H1 (cell line): ENCODE results near the gene BCAS1. TPM values are rescaled to one million over a fixed set of nuclear protein-coding genes. Genes with fewer than 3 reads are reported as not detected.

ENCODE experiments used
- CTCF ChIA-PET: fragments of 300-600 bp; sonication (Branson Sonifier 250); formaldehyde crosslinking; loops from one replicate; lab custom pipeline; 2021; ENCODE audit not compliant: partially characterized antibody; lab: Charles Lee
- POLR2A ChIA-PET: fragments of 300-600 bp; sonication (Branson Sonifier 250); formaldehyde crosslinking; loops from one replicate; lab custom pipeline; 2021; ENCODE audit warnings: inconsistent platforms; ENCODE audit not compliant: partially characterized antibody; lab: Charles Lee
- DNase-seq, 2 experiments: peaks; one replicate each; pipeline versions ENCODE4 v3.0.0 to v3.0.0-alpha.2; 2010 to 2022; ENCODE audit warnings: low spot score in 2 of 2, low read depth in 1 of 2, mixed read lengths in 1 of 2
- FAIRE-seq: peaks from 2 replicates; lab custom pipeline; 2011; peaks lifted over from hg19 to GRCh38; lab: Jason Lieb, UNC
- H2AFZ ChIP-seq: 2 replicates; pipeline ENCODE4 v1.8.1; 2012; ENCODE audit warnings: low read length, inconsistent platforms
- H2AK5ac ChIP-seq: 2 replicates; pipeline ENCODE4 v1.6.1; 2013; ENCODE audit warnings: low read depth, low read length
- H2BK120ac ChIP-seq: replicated peaks from 2 replicates; pipeline ENCODE3; 2013; ENCODE audit warnings: low read depth, low read length, inconsistent platforms
- H2BK12ac ChIP-seq: 2 replicates; pipeline ENCODE4 v1.6.1; 2013; ENCODE audit warnings: low read depth, low read length
- H2BK15ac ChIP-seq: 2 replicates; pipeline ENCODE4 v1.6.1; 2013; ENCODE audit warnings: low read length
- H2BK20ac ChIP-seq: 2 replicates; pipeline ENCODE4 v1.6.1; 2013; ENCODE audit warnings: low read length
- H2BK5ac ChIP-seq: 2 replicates; pipeline ENCODE4 v1.6.1; 2013; ENCODE audit warnings: low read depth, low read length
- H3K14ac ChIP-seq: 2 replicates; pipeline ENCODE4 v1.6.1; 2013; ENCODE audit warnings: inconsistent platforms; ENCODE audit not compliant: insufficient read length
- H3K18ac ChIP-seq: 2 replicates; pipeline ENCODE4 v1.6.1; 2013; ENCODE audit warnings: low read length; ENCODE audit errors: extremely low read depth
- H3K23ac ChIP-seq: 2 replicates; pipeline ENCODE4 v1.6.1; 2013; ENCODE audit warnings: inconsistent platforms; ENCODE audit not compliant: insufficient read length
- H3K23me2 ChIP-seq: 2 replicates; pipeline ENCODE4 v1.6.1; 2013; ENCODE audit warnings: low read depth, low read length
- H3K27ac ChIP-seq: 2 replicates; pipeline ENCODE4 v1.6.1; 2011; ENCODE audit warnings: low read depth, low read length, inconsistent platforms
- H3K27me3 ChIP-seq, 4 experiments: replicated peaks in 1 of 4; 1 replicate in 1 of 4; 2 replicates in 3 of 4; pipeline versions ENCODE4 v1.6.1 to v1.8.1; 2011 to 2013; ENCODE audit warnings: low read length in 3 of 4, mild to moderate bottlenecking in 3 of 4, inconsistent platforms in 2 of 4, mixed read lengths in 2 of 4, moderate library complexity in 1 of 4; ENCODE audit not compliant: control insufficient read depth in 3 of 4, insufficient read depth in 3 of 4; ENCODE audit errors: extremely low read depth in 1 of 4
- H3K36me3 ChIP-seq, 4 experiments: 2 replicates each; pipeline versions ENCODE4 v1.6.1 to v1.8.1; 2011 to 2013; ENCODE audit warnings: mild to moderate bottlenecking in 4 of 4, low read length in 3 of 4, moderate library complexity in 2 of 4, control low read depth in 1 of 4, inconsistent platforms in 1 of 4; ENCODE audit not compliant: insufficient read depth in 4 of 4, control insufficient read depth in 2 of 4
- H3K4ac ChIP-seq: replicated peaks from 2 replicates; pipeline ENCODE3; 2013; ENCODE audit warnings: low read length, low read depth, mixed read lengths, inconsistent platforms; ENCODE audit not compliant: insufficient read length
- H3K4me1 ChIP-seq, 4 experiments: replicated peaks in 1 of 4; 1 replicate in 1 of 4; 2 replicates in 3 of 4; pipeline versions ENCODE4 v1.6.1 to v1.8.1; 2011 to 2013; ENCODE audit warnings: low read length in 3 of 4, inconsistent platforms in 2 of 4, mixed read lengths in 1 of 4; ENCODE audit not compliant: insufficient read depth in 4 of 4, control insufficient read depth in 3 of 4
- H3K4me2 ChIP-seq, 2 experiments: 2 replicates each; pipeline versions ENCODE4 v1.6.1 to v1.8.1; 2011 to 2013; ENCODE audit warnings: low read depth in 2 of 2, low read length in 2 of 2, control low read depth in 1 of 2, inconsistent platforms in 1 of 2, mild to moderate bottlenecking in 1 of 2; ENCODE audit not compliant: insufficient read depth in 1 of 2
- H3K4me3 ChIP-seq, 4 experiments: fragments of 200-600, 300-600 bp in 1 of 4; sonication (generic), shearing (Covaris generic), sonication (Bioruptor Twin) in 1 of 4; 2 replicates each; pipeline versions ENCODE4 v1.5.1 to v1.8.1; 2011 to 2016; ENCODE audit warnings: low read length in 4 of 4, low read depth in 3 of 4, control low read depth in 2 of 4, inconsistent platforms in 2 of 4, mild to moderate bottlenecking in 2 of 4, mixed read lengths in 1 of 4, moderate library complexity in 1 of 4; ENCODE audit not compliant: insufficient read depth in 2 of 4; ENCODE audit errors: extremely low read depth in 1 of 4
- H3K56ac ChIP-seq: replicated peaks from 2 replicates; pipeline ENCODE3; 2013; ENCODE audit warnings: low read depth, mild to moderate bottlenecking, mixed read lengths, low read length, inconsistent platforms; ENCODE audit not compliant: insufficient read length
- H3K79me1 ChIP-seq: 2 replicates; pipeline ENCODE4 v1.6.1; 2013; ENCODE audit warnings: low read depth, low read length, control low read depth
- H3K79me2 ChIP-seq, 2 experiments: 2 replicates each; pipeline versions ENCODE4 v1.6.1 to v1.8.1; 2012 to 2013; ENCODE audit warnings: low read length in 2 of 2, mild to moderate bottlenecking in 2 of 2, inconsistent platforms in 1 of 2; ENCODE audit not compliant: insufficient read depth in 2 of 2, control insufficient read depth in 1 of 2
- H3K9ac ChIP-seq, 4 experiments: replicated peaks in 1 of 4; 1 replicate in 1 of 4; 2 replicates in 3 of 4; pipeline versions ENCODE4 v1.6.1 to v1.8.1; 2011 to 2013; ENCODE audit warnings: low read depth in 3 of 4, low read length in 3 of 4, control low read depth in 2 of 4, mild to moderate bottlenecking in 2 of 4, moderate library complexity in 2 of 4, inconsistent platforms in 1 of 4; ENCODE audit errors: extremely low read depth in 1 of 4
- H3K9me3 ChIP-seq, 2 experiments: 2 replicates each; pipeline versions ENCODE4 v1.6.1 to v1.8.1; 2012 to 2013; ENCODE audit warnings: mild to moderate bottlenecking in 2 of 2, moderate library complexity in 2 of 2, control low read depth in 1 of 2, inconsistent platforms in 1 of 2, low read depth in 1 of 2, low read length in 1 of 2, mixed read lengths in 1 of 2; ENCODE audit not compliant: insufficient read depth in 2 of 2
- H4K20me1 ChIP-seq, 2 experiments: replicated peaks in 1 of 2; 2 replicates each; pipeline versions ENCODE3 to v1.8.1; 2011 to 2013; ENCODE audit warnings: inconsistent platforms in 2 of 2, low read length in 2 of 2, mild to moderate bottlenecking in 1 of 2; ENCODE audit not compliant: insufficient read depth in 2 of 2, control insufficient read depth in 1 of 2
- H4K5ac ChIP-seq: 2 replicates; pipeline ENCODE4 v1.6.1; 2013; ENCODE audit warnings: low read length, low read depth, mixed read lengths, inconsistent platforms; ENCODE audit not compliant: insufficient read length
- H4K8ac ChIP-seq: 2 replicates; pipeline ENCODE4 v1.8.0; 2013; ENCODE audit warnings: mild to moderate bottlenecking, moderate library complexity, low read length, inconsistent platforms; ENCODE audit not compliant: insufficient read depth; ENCODE audit errors: extremely low read depth
- H4K91ac ChIP-seq: replicated peaks from 2 replicates; pipeline ENCODE3; 2013; ENCODE audit warnings: low read length, mixed read lengths, inconsistent platforms; ENCODE audit not compliant: insufficient read length
- BRCA1 ChIP-seq: IDR thresholded peaks from 2 replicates; pipeline ENCODE4 v1.6.1; 2012; ENCODE audit warnings: low read depth, low read length, improper control_type of control experiment
- GTF2F1 ChIP-seq: IDR thresholded peaks from 2 replicates; pipeline ENCODE4 v1.6.1; 2012; ENCODE audit warnings: low read depth, low read length, improper control_type of control experiment, borderline replicate concordance
- HDAC2 ChIP-seq, 2 experiments: fragments of 300-600 bp in 1 of 2; sonication (generic) in 1 of 2; IDR thresholded peaks; 2 replicates each; pipeline ENCODE4 v1.6.1; 2011 to 2012; ENCODE audit warnings: low read depth in 2 of 2, low read length in 2 of 2, mild to moderate bottlenecking in 2 of 2, moderate library complexity in 2 of 2, borderline replicate concordance in 1 of 2, inconsistent platforms in 1 of 2
- RBBP5 ChIP-seq: IDR thresholded peaks from 2 replicates; pipeline ENCODE4 v1.7.1; 2012; ENCODE audit warnings: low read depth, mild to moderate bottlenecking, inconsistent platforms, low read length, moderate library complexity, borderline replicate concordance
- SIN3A ChIP-seq, 2 experiments: IDR thresholded peaks in 1 of 2; conservative IDR thresholded peaks in 1 of 2; 2 replicates each; pipeline ENCODE4 v1.6.1; 2011 to 2012; ENCODE audit warnings: low read length in 2 of 2, improper control_type of control experiment in 1 of 2, low read depth in 1 of 2, mild to moderate bottlenecking in 1 of 2
- SP2 ChIP-seq: IDR thresholded peaks from 2 replicates; pipeline ENCODE4 v1.6.1; 2012; ENCODE audit warnings: mild to moderate bottlenecking, low read length, inconsistent platforms
- TEAD4 ChIP-seq: IDR thresholded peaks from 2 replicates; pipeline ENCODE4 v1.6.1; 2012; ENCODE audit warnings: low read depth, low read length, inconsistent platforms, mixed read lengths
- ZNF274 ChIP-seq: IDR thresholded peaks from 2 replicates; pipeline ENCODE4 v1.7.0; 2012; ENCODE audit warnings: low read length, borderline replicate concordance; ENCODE audit errors: extremely low read depth
- WGBS, 2 experiments: shearing (Covaris generic) in 1 of 2; methylation state at CpG; one replicate each; pipeline versions ENCODE4 v1.1.6 to v1.1.7; 2013 to 2015; ENCODE audit warnings: low lambda C conversion rate in 2 of 2, mixed read lengths in 2 of 2, inconsistent platforms in 1 of 2, low coverage in 1 of 2, missing lambda C conversion rate in 1 of 2; ENCODE audit not compliant: insufficient replicate concordance in 2 of 2, insufficient coverage in 1 of 2, insufficient read length in 1 of 2; ENCODE audit errors: extremely low coverage in 1 of 2, missing lambda C conversion rate in 1 of 2; 5-methylcytosine and 5-hydroxymethylcytosine counted together
- polyA plus RNA-seq, 7 experiments: library from polyadenylated mRNA; depleted of rRNA in 3 of 7; stranded (reverse) in 5 of 7; unstranded in 2 of 7; fragments of >200 nt in 5 of 7; fragments of 200-250 nt in 2 of 7; gene quantifications; 1 replicate in 5 of 7; 2 replicates in 1 of 7; 4 replicates in 1 of 7; pipeline versions ENCODE4 v1.2.1 to v1.2.3, GENCODE V29; 2011 to 2013; ENCODE audit warnings: missing spikeins in 2 of 7, mixed read lengths in 2 of 7
- total RNA-seq: library from RNA; stranded (reverse); fragmentation: NEBNext Ultra II Directional; extraction: Animal tissue kit (Norgen Biotek cat#: 25700); gene quantifications from 2 replicates; pipeline ENCODE4 v1.2.1, GENCODE V29; 2021

Gene BCAS1
- total and polyA plus RNA-seq, 2 of the 8 experiments (the other 6 are each of a cell fraction or from before 2014, with no cell fraction given), result 0.06 to 0.19 TPM

DNA sequence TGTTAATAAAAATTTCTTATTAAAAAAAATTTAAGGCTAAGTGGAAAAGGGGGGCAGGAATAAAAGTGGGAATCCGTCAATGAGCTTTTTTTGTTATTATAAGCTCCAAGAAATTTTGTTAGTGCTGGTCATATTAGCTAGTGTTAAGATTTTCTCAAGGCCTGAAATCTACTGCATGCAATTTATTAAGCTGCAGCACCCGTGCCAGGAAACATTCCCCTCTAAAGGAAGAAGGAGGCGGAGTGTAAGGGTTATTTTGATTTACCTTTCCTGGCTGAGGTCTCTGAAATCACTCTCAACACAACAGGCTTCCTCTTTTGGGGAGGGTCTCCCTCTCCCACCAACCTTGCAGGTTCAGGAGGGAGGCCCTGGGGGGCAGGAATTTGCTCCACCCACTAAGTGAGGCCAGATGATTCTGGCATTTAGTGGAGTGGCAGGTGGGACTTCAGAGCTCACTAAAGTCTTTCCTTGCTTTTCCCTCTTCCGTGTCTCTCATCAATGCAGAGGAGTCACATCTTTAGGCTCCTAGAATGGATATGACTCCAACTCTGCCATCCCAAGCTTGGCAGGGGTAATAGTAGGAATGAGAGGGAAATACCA is 168.8 kb downstream of the BCAS1 start:
- H2AFZ ChIP-seq, result no peak overlapping the region
- FAIRE-seq, result no peak
- POLR2A ChIA-PET, result interaction anchor here (0.9 to 1.2 kb wide), 2 partner anchors 18 to 161 kb away, joined by 3 to 4 read pairs; no protein-coding TSS in a partner anchor

More for the DNA sequence above, 168.8 kb downstream of the BCAS1 start:
- H2BK120ac ChIP-seq, result no peak overlapping the region
- H4K91ac ChIP-seq, result no peak overlapping the region
- H2BK15ac ChIP-seq, result peak overlapping the region; percentile 48; the same call in 1 of the 2 replicates
- H3K4me3 ChIP-seq, result no peak overlapping the region
- no peaks in the 10 kb centered on the region for H3K9me3 ChIP-seq
- TF ChIP-seq HDAC2 (IDR thresholded peaks at IDR 0.05; ENCODE audit: borderline replicate concordance in 1 of 2, low read depth in 2 of 2, low read length in 2 of 2) (no peak), TEAD4 (0 out of 2 replicates have a peak, but pooled peaks have one; percentile 13), SIN3A (conservative IDR thresholded peaks at IDR 0.05 in 1 of 2, IDR thresholded peaks at IDR 0.05 in 1 of 2; ENCODE audit: low read depth in 1 of 2, low read length in 2 of 2) (no peak), SP2 (no peak), RBBP5 (no peak), ZNF274 (no peak), GTF2F1 (no peak), BRCA1 (no peak)
- WGBS, 2 experiments, result 60% methylated on average over 4 of the region's 4 CpGs; no CpG with 5 or more reads in 1 of the 2 experiments
- no peak overlapping the region for H3K14ac ChIP-seq
- H3K18ac ChIP-seq, result peak overlapping the region; percentile 68; the same call in 1 of the 2 replicates
- H2AK5ac ChIP-seq, result no peak overlapping the region
- H4K5ac ChIP-seq, result no peak overlapping the region
- peak overlapping the region; percentile 28 to 33; a peak in 2 of 4 replicates for H3K4me2 ChIP-seq
- H3K23me2 ChIP-seq, result no peaks in the 10 kb centered on the region
- no peaks in the 10 kb centered on the region for H4K20me1 ChIP-seq
- no peaks in the 10 kb centered on the region for H3K36me3 ChIP-seq
- H2BK5ac ChIP-seq, result 0 out of 2 replicates have a peak overlapping the region, but pooled peaks have one; percentile 20
- H3K27ac ChIP-seq, result no peak overlapping the region
- DNase-seq, result no peak
- no peak overlapping the region for H3K4ac ChIP-seq
- H3K79me1 ChIP-seq, result no peaks in the 10 kb centered on the region
- no peaks in the 10 kb centered on the region for H3K27me3 ChIP-seq
- CTCF ChIA-PET, result interaction anchor here (0.8 to 6.0 kb wide), 6 partner anchors 10 to 160 kb away, joined by 3 to 43 read pairs (median 7); no protein-coding TSS in a partner anchor
- H2BK20ac ChIP-seq, result no peak overlapping the region
- no peak overlapping the region for H4K8ac ChIP-seq
- no peak overlapping the region for H3K56ac ChIP-seq
- H3K23ac ChIP-seq, result no peak overlapping the region
- no peak overlapping the region for H3K9ac ChIP-seq
- no peak overlapping the region for H2BK12ac ChIP-seq
- no peaks in the 10 kb centered on the region for H3K79me2 ChIP-seq
- peaks cover 8 to 20% (median 18%) of the 10 kb centered on the region in 4 experiments for H3K4me1 ChIP-seq
